IPS-20b (cell line): ENCODE measurements around the gene AFAP1L1.

ENCODE experiments used
- H3K27ac ChIP-seq: one replicate; pipeline ENCODE4 v1.5.1; 2013; ENCODE audit warnings: low read length
- H3K27me3 ChIP-seq: 2 replicates; pipeline ENCODE4 v1.6.1; 2013; ENCODE audit warnings: mild to moderate bottlenecking, low read length, inconsistent platforms; ENCODE audit not compliant: insufficient read depth
- H3K36me3 ChIP-seq: 2 replicates; pipeline ENCODE4 v1.6.1; 2013; ENCODE audit warnings: low read depth, mild to moderate bottlenecking, inconsistent platforms, low read length, moderate library complexity; ENCODE audit not compliant: insufficient read depth
- H3K4me1 ChIP-seq: 2 replicates; pipeline ENCODE4 v1.6.1; 2013; ENCODE audit warnings: mild to moderate bottlenecking, control low read depth, inconsistent platforms, low read length, moderate library complexity; ENCODE audit not compliant: insufficient read depth
- H3K4me3 ChIP-seq: 2 replicates; pipeline ENCODE4 v1.5.1; 2013; ENCODE audit warnings: mild to moderate bottlenecking, low read length, inconsistent platforms
- H3K9ac ChIP-seq: 2 replicates; pipeline ENCODE4 v1.6.1; 2013; ENCODE audit warnings: low read depth, mild to moderate bottlenecking, inconsistent platforms, low read length, moderate library complexity
- H3K9me3 ChIP-seq: 2 replicates; pipeline ENCODE4 v1.6.1; 2013; ENCODE audit warnings: mild to moderate bottlenecking, low read depth, low read length, inconsistent platforms; ENCODE audit not compliant: insufficient read depth

The AFAP1L1 gene

DNA sequence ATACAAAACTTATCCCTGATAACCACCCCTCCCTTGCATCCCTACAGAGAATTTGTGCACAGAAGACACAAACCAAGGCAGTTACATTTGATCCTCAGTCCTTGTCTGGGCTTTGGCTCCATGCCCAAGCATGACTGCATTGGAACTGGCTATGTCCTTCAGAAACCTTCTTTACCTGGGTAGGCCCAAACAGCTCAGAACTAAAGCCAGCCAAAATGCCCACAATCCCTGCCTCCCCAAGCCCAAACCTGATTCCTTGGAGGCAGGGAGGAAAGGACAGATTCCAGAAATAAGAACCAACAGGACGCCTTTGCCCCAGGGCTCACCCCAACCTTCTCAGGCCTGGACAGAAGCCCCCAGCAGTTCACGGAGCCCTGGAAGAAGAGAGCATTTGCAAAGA is 99.2 kb downstream of the AFAP1L1 start:
- H3K9ac ChIP-seq, result no peak overlapping the region
- 0 out of 2 replicates have a peak, but pooled peaks cover 3% of the 10 kb centered on the region for H3K36me3 ChIP-seq
- no peak overlapping the region for H3K27ac ChIP-seq
- H3K9me3 ChIP-seq, result no peaks in the 10 kb centered on the region
- no peaks in the 10 kb centered on the region for H3K4me1 ChIP-seq
- H3K27me3 ChIP-seq, result no peaks in the 10 kb centered on the region
- no peak overlapping the region for H3K4me3 ChIP-seq

DNA sequence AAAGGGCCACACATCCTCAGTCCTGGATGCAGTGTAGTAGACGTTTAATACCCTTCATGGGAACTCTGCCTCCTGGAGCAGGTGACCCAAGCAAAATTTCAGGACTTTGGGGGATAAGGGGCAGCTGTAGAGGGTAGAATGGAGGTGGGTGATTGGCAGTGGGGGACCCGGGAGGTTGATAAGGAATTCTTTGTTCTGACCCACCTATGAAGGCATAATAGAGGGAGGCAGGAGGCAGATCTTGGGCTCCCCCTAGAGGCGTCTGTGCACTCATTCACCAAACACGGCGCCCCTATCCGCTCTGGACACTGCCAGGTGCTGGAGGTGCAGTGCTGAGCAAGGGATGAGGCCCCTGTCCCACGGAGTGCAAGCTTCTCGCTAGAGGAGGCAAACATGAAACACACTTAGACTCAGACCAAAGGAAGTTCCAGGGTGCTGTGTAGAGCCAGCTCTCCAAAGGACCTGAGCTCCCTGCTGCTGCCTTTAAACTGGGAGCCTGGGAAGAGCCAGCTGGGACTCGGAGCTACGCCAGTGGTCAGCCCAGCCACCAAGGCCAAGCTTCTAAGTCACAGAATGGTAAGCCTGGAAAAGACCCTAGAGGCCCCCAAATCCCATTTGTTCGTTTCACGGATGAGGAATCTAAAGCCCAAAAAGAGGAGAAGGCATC is 99.8 kb downstream of the AFAP1L1 start:
- no peaks in the 10 kb centered on the region for H3K27me3 ChIP-seq
- 0 out of 2 replicates have a peak, but pooled peaks cover 3% of the 10 kb centered on the region for H3K36me3 ChIP-seq
- no peak overlapping the region for H3K9ac ChIP-seq

DNA sequence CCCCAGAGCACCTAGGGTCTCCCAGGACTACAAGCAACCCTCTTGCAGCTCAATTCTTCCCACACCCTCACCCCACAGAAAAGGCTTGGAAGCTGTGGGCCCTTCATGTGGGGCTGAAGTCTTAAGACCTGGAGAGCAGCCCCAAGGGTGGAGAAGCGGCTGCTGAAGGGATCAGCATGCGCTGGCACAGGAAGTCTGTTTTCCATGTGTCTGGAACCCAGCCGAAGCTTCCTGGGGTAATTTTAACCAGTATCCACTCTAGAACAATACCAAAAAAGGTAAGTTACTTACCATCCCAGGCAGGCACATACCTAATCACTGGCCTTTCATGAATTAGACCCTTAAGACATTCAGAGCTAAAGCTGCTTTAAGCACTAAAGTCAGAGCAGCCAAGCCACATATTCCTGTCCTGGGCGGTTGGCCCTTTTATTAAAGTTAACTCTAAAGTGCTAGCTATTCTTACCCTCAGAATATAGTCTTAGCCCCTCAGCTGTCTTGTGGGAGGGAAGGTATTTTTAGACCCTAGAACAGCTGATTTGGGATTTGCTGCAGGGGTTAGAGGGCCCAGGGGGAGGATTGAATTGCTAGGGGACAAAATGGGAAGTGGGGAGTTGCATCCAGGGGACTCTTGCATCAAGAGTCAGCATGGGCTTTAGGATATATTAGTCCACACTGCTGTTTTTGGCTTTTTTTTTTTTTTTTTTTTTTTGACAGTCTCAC is 100.6 kb downstream of the AFAP1L1 start:
- Histone ChIP-seq H3K4me1 (no peaks in the 10 kb centered on the region), H3K4me3 (no peak overlapping the region), H3K9me3 (no peaks in the 10 kb centered on the region), H3K27me3 (no peaks in the 10 kb centered on the region), H3K27ac (no peak overlapping the region), H3K9ac (no peak overlapping the region), H3K36me3 (0 out of 2 replicates have a peak, but pooled peaks cover 3% of the 10 kb centered on the region)

More for the DNA sequence above, 99.8 kb downstream of the AFAP1L1 start:
- no peak overlapping the region for H3K27ac ChIP-seq
- H3K4me1 ChIP-seq, result no peaks in the 10 kb centered on the region
- no peaks in the 10 kb centered on the region for H3K9me3 ChIP-seq
- H3K4me3 ChIP-seq, result no peak overlapping the region

DNA sequence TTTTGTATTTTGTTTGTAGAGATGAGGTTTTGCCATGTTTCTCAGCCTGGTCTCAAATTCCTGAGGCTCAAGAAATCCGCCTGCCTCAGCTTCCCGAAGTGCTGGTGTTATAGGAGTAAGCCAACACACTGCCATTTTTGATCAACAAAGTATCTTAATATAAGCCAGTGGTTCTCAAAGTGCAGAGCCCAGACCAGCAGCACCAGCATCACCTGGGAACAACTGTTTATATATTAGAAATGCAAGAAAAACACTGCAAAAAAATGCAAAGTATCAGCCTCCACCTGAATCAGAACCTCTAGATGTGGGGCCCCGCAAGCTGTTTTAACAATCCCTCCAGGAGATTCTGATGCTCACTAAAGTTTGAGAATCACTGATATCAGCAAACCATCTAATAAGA is 101.3 kb downstream of the AFAP1L1 start:
- H3K9me3 ChIP-seq, result no peaks in the 10 kb centered on the region
- 0 out of 2 replicates have a peak, but pooled peaks cover 3% of the 10 kb centered on the region for H3K36me3 ChIP-seq
- no peak overlapping the region for H3K27ac ChIP-seq
- no peak overlapping the region for H3K9ac ChIP-seq
- H3K4me1 ChIP-seq, result no peaks in the 10 kb centered on the region
- H3K27me3 ChIP-seq, result no peaks in the 10 kb centered on the region
- H3K4me3 ChIP-seq, result no peak overlapping the region

DNA sequence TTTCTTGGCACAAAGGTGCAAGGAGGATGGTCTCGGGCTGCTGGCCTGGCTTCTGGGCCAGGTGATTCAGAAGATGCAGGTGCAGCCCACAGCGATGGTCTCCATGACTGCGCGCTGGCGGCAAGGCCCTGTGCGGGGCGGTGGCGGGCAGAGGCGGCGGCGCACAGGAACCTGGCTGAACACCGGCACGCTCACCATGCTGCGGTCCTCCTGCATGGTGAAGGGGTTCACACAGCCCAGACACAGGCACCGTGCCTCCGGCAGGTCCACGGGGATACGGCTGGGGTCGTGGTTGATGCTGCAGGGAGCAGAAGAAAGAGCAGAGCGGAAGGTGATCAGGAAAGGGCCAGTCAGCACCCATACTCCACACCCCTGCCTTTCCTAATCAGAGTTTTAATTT is 102.6 kb downstream of the AFAP1L1 start:
- H3K9me3 ChIP-seq, result no peaks in the 10 kb centered on the region

DNA sequence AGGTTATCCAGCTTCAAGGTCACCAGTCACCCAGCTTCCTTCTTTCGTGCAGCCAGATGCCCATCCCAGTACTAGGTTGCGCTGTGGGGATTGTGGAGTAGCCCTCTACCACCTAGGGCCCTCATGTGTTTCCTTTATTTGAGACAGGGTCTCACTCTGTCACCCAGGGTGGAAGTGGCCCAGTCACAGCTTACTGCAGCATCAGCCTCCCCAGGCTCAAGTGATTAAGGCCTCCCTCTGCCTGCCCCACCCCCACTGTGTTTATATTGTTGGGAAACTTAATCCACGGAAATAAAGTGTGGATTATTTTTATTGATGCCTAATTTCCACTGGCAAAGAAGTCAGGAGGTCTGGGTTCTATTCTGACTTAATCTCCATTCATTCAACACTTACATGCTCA is 103.1 kb downstream of the AFAP1L1 start:
- H3K27ac ChIP-seq, result no peak overlapping the region
- H3K27me3 ChIP-seq, result no peaks in the 10 kb centered on the region
- H3K4me3 ChIP-seq, result no peak overlapping the region
- no peaks in the 10 kb centered on the region for H3K36me3 ChIP-seq
- no peaks in the 10 kb centered on the region for H3K9me3 ChIP-seq
- H3K4me1 ChIP-seq, result no peaks in the 10 kb centered on the region
- no peak overlapping the region for H3K9ac ChIP-seq

More for the DNA sequence above, 102.6 kb downstream of the AFAP1L1 start:
- H3K9ac ChIP-seq, result no peak overlapping the region
- H3K27ac ChIP-seq, result no peak overlapping the region
- H3K36me3 ChIP-seq, result no peaks in the 10 kb centered on the region
- H3K4me3 ChIP-seq, result no peak overlapping the region
- H3K27me3 ChIP-seq, result no peaks in the 10 kb centered on the region
- H3K4me1 ChIP-seq, result no peaks in the 10 kb centered on the region

DNA sequence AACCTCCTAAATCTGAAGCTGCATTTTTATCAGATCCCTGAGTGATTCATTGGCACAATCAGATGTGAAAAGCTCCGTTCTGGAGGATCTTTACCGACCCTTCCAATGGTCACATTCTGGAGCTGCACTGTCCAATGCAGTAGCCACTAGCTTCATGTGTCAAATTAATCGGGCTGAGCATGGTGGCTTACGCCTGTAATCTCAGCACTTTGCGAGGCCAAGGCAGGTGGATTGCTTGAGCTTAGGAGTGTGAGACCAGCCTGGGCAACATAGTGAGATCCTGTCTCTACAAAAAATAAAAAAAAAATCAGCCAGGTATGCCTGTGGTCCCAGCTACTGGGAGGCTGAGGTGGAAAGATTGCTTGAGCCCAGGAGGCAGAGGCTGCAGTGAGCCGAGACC is 103.8 kb downstream of the AFAP1L1 start:
- Histone ChIP-seq H3K27ac (no peak overlapping the region), H3K4me1 (no peaks in the 10 kb centered on the region), H3K9me3 (no peaks in the 10 kb centered on the region), H3K4me3 (no peak overlapping the region), H3K36me3 (no peaks in the 10 kb centered on the region), H3K27me3 (no peaks in the 10 kb centered on the region), H3K9ac (no peak overlapping the region)

DNA sequence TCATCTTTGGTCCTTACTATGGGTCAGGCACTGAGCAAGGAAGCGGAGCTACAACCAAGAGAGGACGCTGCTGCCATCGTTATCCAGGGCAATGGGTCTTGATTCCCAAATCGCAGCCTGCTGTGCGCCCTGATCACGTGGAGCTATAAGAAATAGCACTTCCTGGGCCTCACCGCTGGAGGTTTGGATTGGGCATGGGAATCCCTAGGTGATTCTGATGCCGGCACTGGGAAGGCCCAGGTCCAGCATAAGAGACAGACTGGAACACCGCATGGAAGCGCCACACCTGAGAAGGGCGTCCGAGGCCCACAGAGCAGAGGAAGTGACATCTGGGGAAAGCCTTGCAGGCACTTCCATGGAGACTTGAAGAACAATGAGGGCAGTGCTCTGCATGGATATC is 104.4 kb downstream of the AFAP1L1 start:
- no peaks in the 10 kb centered on the region for H3K9me3 ChIP-seq
- H3K4me3 ChIP-seq, result no peak overlapping the region
- H3K36me3 ChIP-seq, result no peaks in the 10 kb centered on the region
- no peaks in the 10 kb centered on the region for H3K4me1 ChIP-seq
- no peak overlapping the region for H3K9ac ChIP-seq
- no peaks in the 10 kb centered on the region for H3K27me3 ChIP-seq
- no peak overlapping the region for H3K27ac ChIP-seq

DNA sequence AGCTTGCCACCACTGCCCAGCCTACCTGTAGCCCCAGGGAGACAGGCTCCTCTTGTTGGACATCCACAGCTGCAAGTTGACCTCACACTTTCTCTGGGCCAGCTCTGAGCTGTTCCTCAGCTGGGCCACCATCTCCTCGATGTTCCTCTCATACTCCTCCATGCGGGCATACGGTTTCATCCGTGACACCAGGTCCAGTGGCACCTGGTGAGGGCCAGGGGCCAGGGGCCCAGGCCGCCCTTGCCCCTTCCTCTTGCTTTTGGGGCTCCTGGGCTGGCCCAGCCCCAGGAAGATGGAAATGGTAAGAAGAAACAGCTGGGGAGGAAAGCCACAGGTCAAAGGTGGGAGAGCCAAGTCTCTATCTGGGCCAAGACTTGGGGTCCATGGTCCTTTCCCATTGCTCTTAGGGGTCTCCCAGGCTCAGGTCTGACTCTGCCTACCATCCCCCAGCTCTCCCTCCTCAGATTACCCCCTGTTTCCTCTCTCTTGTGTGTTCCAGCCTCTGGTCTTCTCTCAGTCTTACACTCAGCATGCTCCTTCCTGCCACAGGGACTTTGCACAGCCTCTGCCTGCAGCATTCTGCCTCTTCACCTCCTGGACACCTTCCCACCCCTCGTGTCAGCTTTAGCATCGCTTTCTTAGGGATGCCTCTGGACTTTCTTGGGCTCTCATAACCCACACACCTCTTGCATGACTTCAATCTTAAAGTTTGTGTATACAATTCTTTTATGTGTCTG is 105.2 kb downstream of the AFAP1L1 start:
- Histone ChIP-seq H3K36me3 (no peaks in the 10 kb centered on the region), H3K4me3 (no peak overlapping the region), H3K27ac (no peak overlapping the region), H3K27me3 (no peaks in the 10 kb centered on the region), H3K9me3 (no peaks in the 10 kb centered on the region), H3K9ac (no peak overlapping the region), H3K4me1 (no peaks in the 10 kb centered on the region)

DNA sequence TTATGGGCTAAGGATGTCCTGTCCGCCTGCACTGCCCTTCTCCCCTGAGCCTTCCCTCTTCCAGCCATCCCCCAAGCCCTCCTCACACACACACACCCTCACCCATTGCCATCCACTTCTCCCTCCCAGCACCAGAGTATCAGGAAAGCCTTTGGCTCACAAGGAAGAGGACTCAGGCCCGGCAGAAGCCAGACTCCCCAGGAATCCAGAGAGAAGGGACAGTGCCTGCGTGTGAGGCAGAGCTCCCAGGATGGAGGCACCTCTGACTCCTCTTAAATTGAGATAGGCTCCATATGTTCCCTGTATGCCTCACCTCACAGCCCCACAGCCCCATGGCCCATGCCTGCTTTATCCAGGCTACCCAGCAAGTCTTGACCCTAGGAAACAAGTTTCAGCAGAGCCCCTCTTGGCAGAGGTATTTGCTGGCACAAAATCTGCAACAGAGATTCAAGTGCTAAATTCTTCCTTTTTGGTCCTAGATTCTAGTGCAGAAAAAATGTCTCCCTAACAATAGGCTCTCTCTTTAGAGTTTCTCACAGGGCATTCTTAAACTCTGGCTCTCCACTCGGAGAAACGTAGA is 106.7 kb downstream of the AFAP1L1 start:
- Histone ChIP-seq H3K4me3 (no peak overlapping the region), H3K27ac (no peak overlapping the region), H3K36me3 (no peaks in the 10 kb centered on the region), H3K9me3 (no peaks in the 10 kb centered on the region), H3K4me1 (no peaks in the 10 kb centered on the region), H3K27me3 (no peaks in the 10 kb centered on the region), H3K9ac (no peak overlapping the region)

DNA sequence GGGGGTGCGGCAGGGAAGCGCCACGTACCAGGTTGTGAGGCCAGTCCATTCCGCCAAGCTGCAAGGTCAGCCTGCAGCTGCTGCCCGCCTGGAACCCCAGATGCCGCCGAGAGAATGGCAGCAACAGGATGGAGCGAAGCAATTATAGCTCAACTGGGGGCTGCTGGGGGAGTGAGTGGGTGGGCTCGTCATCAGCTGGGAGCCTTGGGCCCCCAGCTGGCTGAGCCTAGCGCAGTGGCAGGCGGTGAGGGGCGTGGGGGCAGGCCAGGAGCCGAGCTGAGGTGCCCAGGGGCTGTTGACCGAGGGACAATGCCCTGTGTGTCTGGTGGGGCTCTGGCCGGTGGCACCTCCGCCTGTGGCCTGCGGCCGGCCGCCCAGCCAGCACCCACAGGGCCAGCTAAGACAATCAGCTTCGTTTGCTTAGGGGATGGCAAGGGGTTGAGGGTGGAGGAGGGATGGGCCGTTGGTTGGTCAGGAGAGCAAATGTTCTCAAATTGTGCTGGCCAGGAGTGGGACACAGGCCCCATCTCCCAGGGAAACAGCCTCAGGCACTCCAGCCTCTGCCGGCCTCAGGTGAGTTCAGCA is 107.6 kb downstream of the AFAP1L1 start, which contains the start of gene IL17B:
TSS of gene IL17B (minus strand) at position 116 of the 585 bp plus-strand sequence. CDS start at position 49, 67 bp downstream.
- no peaks in the 10 kb centered on the region for H3K4me1 ChIP-seq
- no peak within 1 kb of the TSS for H3K4me3 ChIP-seq
- no peak within 1 kb of the TSS for H3K27ac ChIP-seq
- H3K9ac ChIP-seq, result no peak within 1 kb of the TSS
- H3K36me3 ChIP-seq, result no peaks in the 10 kb centered on the region
- H3K9me3 ChIP-seq, result no peaks in the 10 kb centered on the region
- H3K27me3 ChIP-seq, result no peaks in the 10 kb centered on the region
